HG03378 (cell line): ENCODE results near the gene PLAAT3.
"Not testable (repeated sequence)": the region's sequence is repeated elsewhere in the genome, so short reads cannot be mapped to it uniquely, and the experiment has no call there.

ENCODE experiments used
- ATAC-seq: cut with Tn5 transposase; IDR thresholded peaks from one replicate; pipeline ENCODE4 v1.9.1; 2021; ENCODE audit warnings: mild to moderate bottlenecking, moderate library complexity; ENCODE audit not compliant: unreplicated experiment

The PLAAT3 gene

DNA sequence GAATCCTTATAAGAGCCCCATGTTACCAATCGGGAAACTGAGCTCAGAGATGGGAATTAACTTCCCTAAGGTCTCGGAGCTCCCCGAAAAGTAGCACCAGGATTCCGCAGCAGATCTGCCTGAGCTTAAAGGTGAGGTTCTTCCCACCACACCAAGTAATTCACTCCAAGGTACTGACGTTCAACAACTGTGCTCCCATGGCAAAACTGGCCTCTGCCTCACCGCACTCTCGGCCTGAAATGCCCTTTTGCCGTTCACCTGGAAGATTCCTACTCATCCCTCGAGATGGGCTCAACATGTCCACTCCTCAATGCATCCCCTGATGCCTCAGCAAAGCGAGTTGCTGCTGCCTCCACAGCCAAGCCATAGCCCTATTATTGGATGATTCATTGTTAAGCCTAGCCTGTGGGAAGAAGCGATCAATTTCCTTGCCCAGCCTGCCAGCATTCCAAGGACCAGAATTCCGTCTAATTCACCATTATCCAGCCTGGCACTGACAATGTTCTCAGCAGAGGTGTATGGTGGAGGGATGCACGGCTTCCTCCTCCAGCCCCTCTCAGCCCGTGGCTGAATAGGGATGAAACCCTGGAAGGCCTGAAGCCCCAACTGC is 4.2 kb downstream of the PLAAT3 start:
- no peak for ATAC-seq

- ATAC-seq, result no peak
Observed at GRCh38 chr11:63609536-63609935, 4.7 kb downstream of the PLAAT3 start.

- no peak for ATAC-seq
Observed at GRCh38 chr11:63608353-63609345, 5.6 kb downstream of the PLAAT3 start.

DNA sequence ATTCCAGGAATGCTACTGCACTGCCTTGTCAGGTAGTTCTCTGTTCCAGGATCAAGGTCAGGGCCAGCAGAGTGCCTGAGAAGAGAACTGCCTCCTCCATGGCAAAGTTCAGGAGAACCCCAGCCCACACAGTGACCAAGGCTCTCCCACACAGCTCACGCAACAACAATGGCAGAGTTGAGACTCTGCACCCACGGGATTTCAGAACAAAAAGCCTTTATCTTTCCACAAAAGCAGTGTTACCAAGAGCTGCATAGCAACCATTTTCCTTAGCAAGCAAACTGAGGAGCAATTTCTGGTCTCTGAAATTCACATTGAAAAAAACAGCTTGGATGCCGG is 11.1 kb downstream of the PLAAT3 start:
- ATAC-seq, result no peak

DNA sequence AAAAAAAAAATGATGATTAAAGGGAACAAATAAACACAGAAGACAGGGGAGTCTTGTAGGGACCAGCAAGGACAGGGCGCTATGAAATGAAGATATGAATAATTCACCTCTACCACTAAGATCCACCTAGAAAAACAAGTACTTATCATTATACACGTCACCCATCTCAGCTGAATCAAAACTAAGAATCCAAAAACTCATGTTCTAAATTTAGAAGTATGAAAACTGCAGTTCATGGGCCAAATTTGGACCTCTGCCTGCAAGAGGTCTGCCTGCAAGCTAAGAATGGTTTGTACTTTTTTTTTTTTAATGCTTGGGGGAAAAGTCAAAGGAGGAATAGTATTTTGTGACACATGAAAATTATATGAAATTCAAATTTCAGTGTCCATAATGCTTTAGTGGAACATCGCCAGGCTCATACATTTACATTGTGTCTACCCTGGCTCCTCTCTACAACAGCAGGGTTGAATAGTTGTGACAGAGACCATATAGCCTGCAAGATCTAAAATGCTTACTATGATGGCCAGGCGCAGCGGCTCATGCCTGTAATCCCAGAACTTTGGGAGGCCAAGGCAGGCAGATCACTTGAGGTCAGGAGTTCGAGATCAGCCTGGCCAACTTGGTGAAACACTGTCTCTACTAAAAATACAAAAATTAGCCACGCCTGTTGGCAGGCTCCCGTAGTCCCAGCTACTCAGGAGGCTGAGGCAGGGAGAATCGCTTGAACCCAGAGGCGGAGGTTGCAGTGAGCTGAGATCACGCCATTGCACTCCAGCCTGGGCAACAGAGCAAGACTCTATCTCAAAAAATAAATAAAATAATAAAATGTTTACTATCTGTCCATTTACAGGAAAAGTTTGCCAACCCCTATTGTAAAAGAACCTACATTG is 11.7 kb downstream of the PLAAT3 start:
- not testable (repeated sequence) for ATAC-seq

- no peak for ATAC-seq
Observed at GRCh38 chr11:63599211-63600122, 14.8 kb downstream of the PLAAT3 start.

DNA sequence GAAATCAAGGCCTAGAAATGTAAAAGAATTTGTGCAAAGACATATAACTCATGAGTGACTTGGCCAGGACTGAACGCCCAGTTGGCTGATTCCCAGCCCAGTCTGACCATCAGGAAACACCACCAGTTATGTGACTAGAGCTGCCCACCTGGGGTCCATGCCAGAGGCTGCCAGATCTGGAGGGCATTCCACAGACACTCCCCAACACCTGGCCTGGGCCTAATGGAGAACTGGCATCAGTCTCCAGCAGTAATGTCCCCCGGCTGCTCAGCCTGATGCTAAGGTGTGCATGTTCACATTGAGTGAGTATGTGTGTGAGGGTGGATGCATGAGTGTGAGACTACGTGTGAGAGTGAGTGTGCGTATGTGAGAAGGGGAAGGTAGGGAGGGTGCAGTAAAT is 15.7 kb downstream of the PLAAT3 start:
- no peak for ATAC-seq

DNA sequence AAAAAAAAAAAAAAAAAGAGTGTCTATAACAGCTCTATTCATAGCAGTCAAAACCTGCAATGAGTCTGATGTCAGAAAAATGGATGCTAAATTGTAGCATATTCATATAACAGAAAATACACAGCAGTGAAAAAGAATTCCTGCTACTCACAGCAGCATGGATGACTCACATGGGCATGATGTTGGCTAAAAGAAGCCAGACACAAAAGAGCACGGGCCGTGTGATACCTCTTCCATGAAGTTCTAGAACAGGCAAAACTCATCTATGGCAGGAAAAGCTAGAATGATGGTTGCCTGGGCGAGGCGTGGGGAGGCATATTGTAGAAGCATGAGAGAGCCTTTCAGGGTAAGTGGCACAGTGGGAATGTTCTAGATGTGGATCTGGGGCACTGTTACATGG is 18.9 kb downstream of the PLAAT3 start:
- no peak for ATAC-seq

DNA sequence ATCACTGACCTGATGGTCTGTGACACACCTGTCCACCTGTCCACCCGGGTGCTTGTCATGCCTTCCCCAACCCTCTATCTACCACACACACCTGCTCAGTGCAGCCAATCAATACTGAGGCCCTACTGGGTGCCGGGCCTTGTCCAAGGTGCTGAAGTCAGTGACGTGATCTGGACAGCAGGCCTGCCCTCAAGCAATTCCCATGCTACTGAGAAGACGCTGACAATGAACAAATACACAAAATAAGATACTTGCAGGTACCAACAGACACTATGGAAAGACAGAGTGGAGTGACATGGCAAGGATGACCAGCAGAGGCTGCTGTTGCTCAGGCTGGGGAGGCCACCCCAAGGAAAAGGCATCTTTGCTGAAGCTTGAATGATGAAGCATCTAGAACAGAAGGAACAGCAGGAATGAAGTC is 21.2 kb downstream of the PLAAT3 start:
- ATAC-seq, result no peak

DNA sequence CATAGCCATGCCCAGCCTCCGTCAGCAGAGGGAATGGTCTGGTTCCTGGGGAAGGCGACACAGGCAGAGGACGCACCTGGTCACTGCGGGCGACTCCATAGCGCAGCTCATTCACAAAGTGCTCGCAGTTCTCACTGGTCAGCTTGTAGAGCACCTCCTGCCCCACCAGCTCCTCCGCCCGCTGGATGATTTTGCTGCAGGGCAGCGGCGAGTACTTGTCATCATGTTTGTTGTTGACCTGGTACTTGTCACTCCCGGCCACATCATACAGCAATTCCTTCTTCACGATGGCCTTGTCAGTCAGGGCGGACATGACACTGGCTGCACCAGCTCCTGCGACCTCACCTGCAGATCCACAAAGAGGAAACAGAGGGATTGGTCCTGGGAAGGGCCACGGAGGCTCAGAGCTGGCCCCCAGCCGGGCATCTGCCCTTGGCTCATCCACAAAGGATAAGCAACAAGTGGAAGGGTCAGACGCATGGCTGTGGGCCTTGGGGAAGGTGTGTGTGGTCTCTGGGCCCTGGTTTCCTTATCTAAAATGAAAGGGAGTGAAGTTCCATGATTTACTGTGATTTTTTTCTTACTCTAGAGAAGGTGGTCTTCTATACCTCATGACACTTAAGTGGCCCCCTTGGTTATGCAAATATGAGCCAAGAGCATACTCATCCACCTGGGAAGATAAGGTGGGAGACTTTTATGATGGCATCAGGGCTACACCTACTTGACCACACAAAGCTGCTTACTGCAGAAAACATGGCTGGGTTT is 24.0 kb downstream of the PLAAT3 start:
- ATAC-seq, result no peak

- no peak for ATAC-seq
Observed at GRCh38 chr11:63589000-63589399, 25.2 kb downstream of the PLAAT3 start.

DNA sequence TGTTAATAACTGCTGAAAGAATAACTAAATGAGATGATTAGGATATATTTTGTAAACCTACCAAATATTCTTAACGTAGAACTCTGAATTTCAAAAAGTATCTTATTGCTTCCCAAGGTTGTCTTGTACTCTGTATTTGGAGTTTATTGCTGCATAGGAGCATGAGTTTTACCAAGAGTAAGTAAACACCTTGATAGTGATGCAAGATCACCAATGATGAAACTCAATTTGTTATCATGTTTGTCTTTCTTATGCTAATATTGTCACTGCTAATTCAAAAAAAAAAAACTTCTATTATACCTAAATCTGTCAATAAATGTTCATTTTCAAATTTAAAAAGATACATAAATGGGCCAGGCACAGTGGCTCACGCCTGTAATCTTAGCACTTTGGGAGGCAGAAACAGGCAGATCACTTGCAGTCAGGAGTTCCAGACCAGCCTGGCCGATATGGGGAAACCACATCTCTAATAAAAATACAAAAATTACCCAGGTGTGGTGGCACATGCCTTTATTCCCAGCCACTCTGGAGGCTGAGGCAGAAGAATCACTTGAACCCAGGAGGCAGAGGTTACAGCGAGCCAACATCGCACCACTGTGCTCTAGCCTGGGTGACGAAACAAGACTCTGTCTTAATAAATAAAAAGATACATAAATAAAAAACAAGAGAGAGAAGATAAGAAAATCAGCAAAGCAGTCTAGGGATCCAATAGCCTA is 27.6 kb downstream of the PLAAT3 start:
- no peak for ATAC-seq

DNA sequence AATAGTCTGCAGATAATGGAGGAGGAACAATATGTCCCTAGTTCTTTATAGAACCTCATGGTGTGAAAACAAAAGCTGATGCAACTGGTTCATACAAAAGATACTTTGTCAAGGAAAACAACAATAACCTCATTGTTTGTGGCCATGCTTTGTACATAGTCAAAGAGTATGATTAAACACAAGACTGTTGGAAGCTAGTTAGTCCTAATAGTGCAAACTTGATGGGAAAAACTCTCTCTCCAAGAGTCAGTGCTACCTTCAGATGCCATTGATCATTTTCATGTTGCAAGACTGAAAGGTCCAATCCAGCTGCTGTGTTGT is 30.9 kb downstream of the PLAAT3 start:
- ATAC-seq, result no peak

- not testable (repeated sequence) for ATAC-seq
Observed at GRCh38 chr11:63581224-63581623, 33.0 kb downstream of the PLAAT3 start.

GRCh38 chr11:63578882-63579281 is 35.4 kb downstream of the PLAAT3 start:
- not testable (repeated sequence) for ATAC-seq

DNA sequence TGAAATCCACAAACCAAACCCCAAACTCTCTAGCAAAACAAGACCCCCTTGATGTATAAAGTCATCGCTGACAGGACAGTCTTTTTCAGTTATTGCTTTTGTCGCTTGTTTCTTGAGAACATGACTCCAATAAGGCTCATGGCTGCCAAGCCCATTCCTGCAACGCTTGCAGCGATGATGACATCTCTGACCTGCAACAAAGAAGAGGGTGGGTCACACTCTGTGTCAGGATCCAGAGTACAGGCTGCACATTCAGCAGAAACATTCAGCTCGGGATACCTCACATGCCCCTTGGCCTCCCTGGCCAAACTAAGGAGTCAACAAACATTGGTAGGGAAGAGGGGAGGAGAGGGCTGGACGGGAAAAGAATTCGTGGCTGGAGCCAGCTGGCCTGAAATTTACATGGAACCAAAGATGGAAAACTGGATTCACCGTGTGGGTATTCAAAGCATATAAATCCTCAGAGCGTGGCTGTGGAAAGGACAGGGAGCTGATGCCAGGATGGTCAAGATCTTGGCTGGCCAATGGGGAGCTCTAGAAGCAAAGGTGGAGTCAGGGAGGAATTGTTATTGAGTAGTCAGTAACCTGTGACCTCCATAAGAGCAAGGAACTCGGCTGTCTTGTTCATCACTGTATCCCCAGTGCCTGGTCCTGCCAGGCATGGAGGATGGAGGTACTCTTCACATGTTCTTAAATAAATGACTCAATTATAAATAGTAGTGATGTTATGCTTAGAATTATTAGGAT is 39.2 kb downstream of the PLAAT3 start:
- ATAC-seq, result no peak

DNA sequence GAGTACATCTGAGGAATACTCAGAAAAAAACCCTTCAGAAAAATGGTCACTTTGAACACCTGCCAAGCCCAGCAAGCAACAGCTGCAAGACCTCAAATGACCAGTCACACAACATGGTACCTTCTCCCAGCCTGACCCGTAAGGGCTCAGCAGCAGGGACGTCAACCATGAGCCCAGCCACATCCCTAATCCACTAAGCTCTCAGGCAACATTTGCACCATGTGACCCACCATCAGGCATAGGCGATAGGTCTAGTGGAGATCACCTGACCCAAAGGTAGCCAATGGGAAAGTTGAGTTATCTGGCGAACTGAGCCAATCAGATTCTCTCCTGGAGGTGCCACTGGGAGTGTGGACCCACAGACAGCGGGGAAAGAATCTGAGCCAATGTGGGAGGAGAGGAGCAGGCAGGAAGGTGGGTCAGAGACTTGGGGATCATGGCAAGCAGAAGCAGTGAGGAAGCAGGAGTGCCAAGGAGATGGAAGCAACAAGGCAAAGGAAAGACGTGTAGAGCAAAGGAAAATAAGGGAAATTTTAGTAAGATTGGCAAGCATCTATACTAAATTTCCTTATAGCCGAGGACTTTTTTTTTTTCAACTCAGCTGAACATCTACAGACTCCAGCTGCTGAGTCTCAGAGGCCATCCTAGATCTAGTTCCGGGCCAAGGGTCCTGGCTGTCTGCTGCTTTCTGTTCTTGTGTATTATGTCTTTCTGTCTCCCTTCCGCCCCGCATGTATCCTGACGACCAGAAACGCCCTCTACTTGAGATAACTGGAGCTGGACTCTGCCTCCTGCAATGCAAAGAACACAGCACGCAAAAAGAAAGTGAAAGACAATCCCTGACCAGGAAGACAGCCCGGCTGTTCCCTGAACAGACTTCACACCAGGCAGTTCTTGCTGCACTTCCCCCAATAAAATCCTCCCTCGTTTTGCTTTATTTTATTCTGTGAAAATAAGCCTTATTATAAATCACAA is 40.1 kb downstream of the PLAAT3 start:
- ATAC-seq, result no peak
